HG02610 (cell line): ENCODE data around the gene ERRFI1.

Source experiments
- ATAC-seq: cut with Tn5 transposase; IDR thresholded peaks from one replicate; pipeline ENCODE4 v1.9.1; 2021; ENCODE audit warnings: mild to moderate bottlenecking, moderate library complexity; ENCODE audit not compliant: unreplicated experiment

The ERRFI1 gene

GRCh38 chr1:8020032-8020431, 6.1 kb downstream of the ERRFI1 start:
- ATAC-seq = no peak

GRCh38 chr1:8019229-8019620, 6.9 kb downstream of the ERRFI1 start:
- no peak for ATAC-seq

GRCh38 chr1:8018492-8019228, 7.4 kb downstream of the ERRFI1 start:
- ATAC-seq = no peak

- no peak for ATAC-seq
Observed at GRCh38 chr1:8017495-8018197, 8.5 kb downstream of the ERRFI1 start.

- ATAC-seq = no peak
Observed at GRCh38 chr1:8016895-8017241, 9.2 kb downstream of the ERRFI1 start.

GRCh38 chr1:8016210-8016894, 9.8 kb downstream of the ERRFI1 start:
- ATAC-seq = no peak

- ATAC-seq = no peak
Observed at GRCh38 chr1:8015809-8016165, 10.3 kb downstream of the ERRFI1 start.

GRCh38 chr1:8015036-8015808, 10.9 kb downstream of the ERRFI1 start:
- ATAC-seq = no peak

GRCh38 chr1:8014381-8014988, 11.6 kb downstream of the ERRFI1 start:
- ATAC-seq = no peak

GRCh38 chr1:8013800-8014199, 12.3 kb downstream of the ERRFI1 start:
- no peak for ATAC-seq

- ATAC-seq = no peak
Observed at GRCh38 chr1:8013399-8013798, 12.7 kb downstream of the ERRFI1 start.

GRCh38 chr1:8012955-8013354, 13.2 kb downstream of the ERRFI1 start:
- ATAC-seq = no peak

- ATAC-seq = no peak
Observed at GRCh38 chr1:8011923-8012858, 13.9 kb downstream of the ERRFI1 start.

- ATAC-seq = no peak
Observed at GRCh38 chr1:8011016-8011415, 15.1 kb downstream of the ERRFI1 start.

GRCh38 chr1:8010080-8010664, 15.9 kb downstream of the ERRFI1 start:
- ATAC-seq = no peak

- no peak for ATAC-seq
Observed at GRCh38 chr1:8009043-8010002, 16.8 kb downstream of the ERRFI1 start.

- ATAC-seq = no peak
Observed at GRCh38 chr1:8006037-8006963, 19.8 kb downstream of the ERRFI1 start.
